ENCODE results near the gene EXOSC9. TPM values are rescaled to one million over a fixed set of nuclear protein-coding genes. Genes with fewer than 3 reads are reported as not detected.

EXOSC9 gene
- total RNA-seq, 1 experiment from 2014 or later: 29.9 TPM

DNA sequence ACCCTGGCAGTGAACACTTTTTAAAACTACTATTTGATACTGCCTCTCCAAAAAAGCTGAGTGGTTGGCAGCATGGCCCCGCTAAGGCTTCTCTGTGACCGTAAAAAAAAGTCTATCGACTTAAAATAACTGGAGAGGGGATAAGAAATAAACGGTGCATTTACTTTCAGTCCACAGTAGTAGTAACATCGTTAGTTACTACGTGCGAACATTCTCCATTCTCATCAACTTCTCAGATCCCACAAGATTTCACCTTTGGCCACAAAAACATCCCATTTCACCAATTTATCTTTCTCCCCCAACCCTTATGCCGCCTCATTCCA is 524 bp upstream of the EXOSC9 start:
- Histone ChIP-seq H3K36me3 (ENCODE audit: low read depth) (peaks cover 14% of the 10 kb centered on the region; the same call in 1 of the 2 replicates), H3K4me3 (peak overlapping the region; percentile 87), H2AFZ (peak overlapping the region; percentile 99), H3K9me3 (ENCODE audit: insufficient read depth, low read depth) (no peaks in the 10 kb centered on the region), H3K9me2 (ENCODE audit: insufficient read depth) (no peaks in the 10 kb centered on the region), H3K4me2 (peak overlapping the region; percentile 89), H3K27me3 (ENCODE audit: insufficient read depth, low read depth) (no peaks in the 10 kb centered on the region), H3K4me1 (replicated peaks; ENCODE audit: insufficient read depth) (peaks cover 18% of the 10 kb centered on the region), H4K20me1 (ENCODE audit: insufficient read depth) (no peaks in the 10 kb centered on the region), H3K27ac (peak overlapping the region; percentile 62), H3K79me2 (ENCODE audit: low read depth) (peaks cover 19% of the 10 kb centered on the region), H3F3A (ENCODE audit: insufficient read depth, low read depth) (no peaks in the 10 kb centered on the region)
- CTCF ChIA-PET: no interaction called here
- no peak for DNase-seq
- POLR2A ChIA-PET (ENCODE audit: unreplicated experiment): no interaction called here
- TSS peak; percentile 100 for BruUV-seq (replicated peaks)
- intact Hi-C loops (cut with micrococcal nuclease; ENCODE audit: unreplicated experiment): loop anchor here (5.0 kb wide), 1 partner anchor 103 kb away; the partner anchor contains the start of gene ANXA5
- no peak for TF ChIP-seq EZH2 (IDR thresholded peaks at IDR 0.05; ENCODE audit: low read depth)
- TF ChIP-seq, protein P1, sequence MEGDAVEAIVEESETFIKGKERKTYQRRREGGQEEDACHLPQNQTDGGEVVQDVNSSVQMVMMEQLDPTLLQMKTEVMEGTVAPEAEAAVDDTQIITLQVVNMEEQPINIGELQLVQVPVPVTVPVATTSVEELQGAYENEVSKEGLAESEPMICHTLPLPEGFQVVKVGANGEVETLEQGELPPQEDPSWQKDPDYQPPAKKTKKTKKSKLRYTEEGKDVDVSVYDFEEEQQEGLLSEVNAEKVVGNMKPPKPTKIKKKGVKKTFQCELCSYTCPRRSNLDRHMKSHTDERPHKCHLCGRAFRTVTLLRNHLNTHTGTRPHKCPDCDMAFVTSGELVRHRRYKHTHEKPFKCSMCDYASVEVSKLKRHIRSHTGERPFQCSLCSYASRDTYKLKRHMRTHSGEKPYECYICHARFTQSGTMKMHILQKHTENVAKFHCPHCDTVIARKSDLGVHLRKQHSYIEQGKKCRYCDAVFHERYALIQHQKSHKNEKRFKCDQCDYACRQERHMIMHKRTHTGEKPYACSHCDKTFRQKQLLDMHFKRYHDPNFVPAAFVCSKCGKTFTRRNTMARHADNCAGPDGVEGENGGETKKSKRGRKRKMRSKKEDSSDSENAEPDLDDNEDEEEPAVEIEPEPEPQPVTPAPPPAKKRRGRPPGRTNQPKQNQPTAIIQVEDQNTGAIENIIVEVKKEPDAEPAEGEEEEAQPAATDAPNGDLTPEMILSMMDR (conservative IDR thresholded peaks at IDR 0.05): no peak

DNA sequence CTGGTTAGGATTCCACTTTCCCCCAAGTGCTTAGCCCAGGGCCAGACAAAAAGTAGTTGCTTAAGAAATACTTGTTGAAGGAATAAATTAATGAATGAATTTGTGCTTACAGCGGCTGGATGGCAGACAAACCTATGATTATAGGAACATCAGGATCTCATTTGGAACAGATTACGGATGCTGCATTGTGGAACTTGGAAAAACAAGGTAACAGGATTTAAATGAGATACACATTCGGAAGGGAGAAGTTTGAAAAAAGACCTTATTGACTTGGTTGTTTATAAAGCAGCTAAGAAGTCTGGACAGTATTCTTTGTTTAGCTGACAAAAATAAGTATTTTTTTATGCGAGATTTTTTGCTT is 572 bp downstream of the EXOSC9 start:
- DNase-seq: no peak
- POLR2A ChIA-PET (ENCODE audit: unreplicated experiment): interaction anchor here (0.7 kb wide), 1 partner anchor 641 kb away, joined by 4 read pairs; no protein-coding TSS in a partner anchor
- peak overlapping the region; percentile 87 for H3K4me3 ChIP-seq
- H3K36me3 ChIP-seq (ENCODE audit: low read depth): peaks cover 14% of the 10 kb centered on the region; the same call in 1 of the 2 replicates
- intact Hi-C loops (cut with micrococcal nuclease; ENCODE audit: unreplicated experiment): loop anchor here (1.0 to 5.0 kb wide), 2 partner anchors 22 to 104 kb away; partner anchors contain the start of genes ANXA5 and CCNA2
- peaks cover 19% of the 10 kb centered on the region for H3K79me2 ChIP-seq (ENCODE audit: low read depth)
- no peaks in the 10 kb centered on the region for H4K20me1 ChIP-seq (ENCODE audit: insufficient read depth)
- CTCF ChIA-PET: no interaction called here
- no peaks in the 10 kb centered on the region for H3K27me3 ChIP-seq (ENCODE audit: insufficient read depth, low read depth)
- TF ChIP-seq, protein P1 (conservative IDR thresholded peaks at IDR 0.05): no peak
- H3K9me2 ChIP-seq (ENCODE audit: insufficient read depth): no peaks in the 10 kb centered on the region
- H3K4me1 ChIP-seq (replicated peaks; ENCODE audit: insufficient read depth): peaks cover 18% of the 10 kb centered on the region
- no peaks in the 10 kb centered on the region for H3F3A ChIP-seq (ENCODE audit: insufficient read depth, low read depth)
- peak overlapping the region; percentile 89 for H3K4me2 ChIP-seq
- H2AFZ ChIP-seq: peak overlapping the region; percentile 99
- BruUV-seq (replicated peaks): no TSS peak
- no peaks in the 10 kb centered on the region for H3K9me3 ChIP-seq (ENCODE audit: insufficient read depth, low read depth)
- H3K27ac ChIP-seq: peak overlapping the region; percentile 62

DNA sequence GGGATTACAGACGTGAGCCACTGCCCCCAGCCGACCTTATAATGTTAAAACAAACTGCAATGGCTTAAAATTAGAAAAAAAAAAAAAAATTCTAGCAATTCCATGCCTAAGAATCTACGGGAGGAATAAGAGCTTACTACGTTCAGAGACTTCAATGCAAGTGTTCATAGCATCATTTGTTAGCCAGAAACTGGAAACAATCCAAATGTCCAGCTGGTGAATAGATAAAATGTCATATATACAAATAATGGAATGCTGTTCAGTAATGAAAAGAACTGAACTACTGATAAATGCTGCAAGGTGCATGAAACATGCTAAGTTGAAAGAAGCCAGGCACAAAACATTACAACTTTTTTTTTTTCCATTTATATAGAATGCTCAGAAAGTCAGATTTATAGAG is 5.3 kb downstream of the EXOSC9 start:
- Histone ChIP-seq H3K79me2 (ENCODE audit: low read depth) (peaks cover 17% of the 10 kb centered on the region), H3F3A (ENCODE audit: insufficient read depth, low read depth) (no peaks in the 10 kb centered on the region), H4K20me1 (ENCODE audit: insufficient read depth) (no peaks in the 10 kb centered on the region), H3K27ac (no peak overlapping the region), H3K36me3 (ENCODE audit: low read depth) (peaks cover 34% of the 10 kb centered on the region), H3K9me2 (ENCODE audit: insufficient read depth) (no peaks in the 10 kb centered on the region), H3K4me1 (replicated peaks; ENCODE audit: insufficient read depth) (peaks cover 9% of the 10 kb centered on the region), H2AFZ (no peak overlapping the region), H3K9me3 (ENCODE audit: insufficient read depth, low read depth) (no peaks in the 10 kb centered on the region), H3K27me3 (ENCODE audit: insufficient read depth, low read depth) (no peaks in the 10 kb centered on the region), H3K4me3 (no peak overlapping the region), H3K4me2 (no peak overlapping the region)
- intact Hi-C loops (cut with micrococcal nuclease; ENCODE audit: unreplicated experiment): no loop called here
- POLR2A ChIA-PET (ENCODE audit: unreplicated experiment): no interaction called here
- TF ChIP-seq, protein P1 (conservative IDR thresholded peaks at IDR 0.05): no peak
- no peak for TF ChIP-seq EZH2 (IDR thresholded peaks at IDR 0.05; ENCODE audit: low read depth)
- DNase-seq: no peak
- CTCF ChIA-PET: no interaction called here
- BruUV-seq (replicated peaks): no TSS peak
